Endothelial cell (in vitro differentiated cells): Measurements from ENCODE around the gene HMGCS1. TPM values are rescaled to one million over a fixed set of nuclear protein-coding genes. Genes with fewer than 3 reads are reported as not detected.
A peak's percentile ranks its signal among the peaks of the same experiment; 100 is the strongest.

ENCODE experiments used
- DNase-seq: peaks from one replicate; pipeline ENCODE4 v3.0.0; 2021; ENCODE audit warnings: low spot score
- H3K27ac Mint-ChIP-seq: one replicate; pipeline ENCODE4 v1.8.0; 2021; ENCODE audit warnings: mixed read lengths, inconsistent platforms; ENCODE audit not compliant: unreplicated experiment
- H3K27me3 Mint-ChIP-seq: one replicate; pipeline ENCODE4 v1.8.0; 2021; ENCODE audit warnings: mild to moderate bottlenecking, moderate library complexity, mixed read lengths, inconsistent platforms; ENCODE audit not compliant: unreplicated experiment
- H3K36me3 Mint-ChIP-seq: one replicate; pipeline ENCODE4 v1.8.0; 2021; ENCODE audit warnings: mild to moderate bottlenecking, low read depth, mixed read lengths, inconsistent platforms; ENCODE audit not compliant: unreplicated experiment
- H3K4me1 Mint-ChIP-seq: one replicate; pipeline ENCODE4 v1.8.0; 2021; ENCODE audit warnings: mild to moderate bottlenecking, mixed read lengths, inconsistent platforms; ENCODE audit not compliant: unreplicated experiment
- H3K4me3 Mint-ChIP-seq: one replicate; pipeline ENCODE4 v1.8.0; 2021; ENCODE audit warnings: mild to moderate bottlenecking, mixed read lengths, inconsistent platforms; ENCODE audit not compliant: unreplicated experiment
- H3K9me3 Mint-ChIP-seq: one replicate; pipeline ENCODE4 v1.8.0; 2021; ENCODE audit warnings: mixed read lengths, inconsistent platforms; ENCODE audit not compliant: unreplicated experiment
- CTCF ChIP-seq: fragments of 200-600 bp; sonication (generic); IDR thresholded peaks from one replicate; pipeline ENCODE4 v1.5.0; 2021; ENCODE audit warnings: antibody characterized with exemption; ENCODE audit not compliant: unreplicated experiment
- long read RNA-seq: library from polyadenylated mRNA; unstranded; transcript quantifications from one replicate; pipeline ENCODE4 v2.0.0, GENCODE V29; 2020; ENCODE audit not compliant: unreplicated experiment
- total RNA-seq: library from RNA; stranded (reverse); fragmentation: NEBNext Ultra II Directional; extraction: Animal tissue kit (Norgen Biotek cat#: 25700); gene quantifications from one replicate; pipeline ENCODE4 v1.2.1, GENCODE V29; 2021; ENCODE audit not compliant: unreplicated experiment

The HMGCS1 gene
- 192 TPM for total RNA-seq
- long read RNA-seq, partial matches to known transcripts: 3 of 21 reads
- long read RNA-seq, other reads (novel, unspliced or antisense): 17 of 21 reads

DNA sequence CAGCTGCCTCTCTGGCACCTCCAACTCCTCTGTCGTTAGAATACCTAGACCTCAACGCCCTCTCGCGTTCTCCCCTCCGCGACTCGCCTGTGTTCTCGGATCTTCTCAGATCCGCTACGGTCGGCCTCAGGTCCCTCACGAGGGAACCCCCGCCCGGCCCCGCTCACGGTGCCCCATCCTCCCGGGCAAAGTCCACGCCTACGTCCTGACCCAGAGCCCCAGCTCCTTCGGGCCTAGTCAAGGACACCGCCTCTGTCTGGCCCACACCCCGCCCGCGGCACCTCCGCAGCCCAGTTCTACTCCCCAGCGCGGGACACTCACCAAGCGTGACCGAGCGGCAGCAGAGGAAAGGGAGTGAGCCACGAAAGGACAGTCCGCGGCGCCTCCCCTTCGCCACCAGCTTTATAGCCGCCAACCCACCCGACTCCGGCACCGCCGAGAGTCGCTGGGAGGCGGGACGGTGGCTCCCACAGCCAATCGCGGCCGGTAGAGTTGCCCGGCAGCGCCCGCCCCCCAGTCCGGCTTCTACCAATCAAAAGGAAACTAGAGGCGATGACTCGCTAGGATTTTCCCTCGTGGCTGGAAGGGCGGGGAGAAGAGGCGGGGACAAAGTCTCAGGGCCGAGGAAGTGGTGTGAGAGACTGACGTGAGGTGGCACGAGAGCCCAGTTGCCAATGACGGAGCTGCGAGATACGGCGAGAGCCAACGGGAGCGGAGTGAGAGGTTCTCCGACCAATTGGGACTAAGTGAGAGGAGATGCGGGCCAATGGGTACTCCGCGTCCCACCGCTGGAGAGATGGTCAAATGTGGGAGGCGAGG is at the start of gene HMGCS1:
HMGCS1 (minus strand) TSS at position 378 of the 819 bp plus-strand sequence. CDS start 14,447 bp downstream, outside the sequence.
- Mint-ChIP-seq H3K27ac (peak within 1 kb of the TSS; percentile 98), H3K36me3 (peaks cover 11% of the 10 kb centered on the region), H3K27me3 (peaks cover 12% of the 10 kb centered on the region), H3K4me3 (peak within 1 kb of the TSS; percentile 100), H3K9me3 (peaks cover 4% of the 10 kb centered on the region), H3K4me1 (peaks cover 38% of the 10 kb centered on the region)
- TF ChIP-seq CTCF: no peak
- DNase-seq: peak; percentile 97

DNA sequence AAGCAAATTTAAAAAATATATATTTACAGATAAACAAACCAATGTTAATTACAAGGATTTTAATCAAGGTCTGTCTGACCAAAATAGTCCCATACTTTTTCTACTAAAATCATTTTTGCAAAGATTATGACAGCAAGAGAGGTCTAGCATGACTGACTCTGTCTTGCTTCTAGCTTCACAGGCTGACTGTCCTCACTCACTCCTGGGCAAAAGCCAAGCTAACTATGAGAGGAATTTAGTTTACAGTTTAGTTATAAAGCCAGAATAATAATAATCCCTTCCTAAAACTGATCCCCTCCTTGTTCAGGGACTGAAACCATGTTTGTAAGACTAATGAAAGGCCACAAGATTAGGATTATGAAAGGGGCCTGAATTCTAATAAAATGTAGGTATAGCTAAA is 45.5 kb upstream of the HMGCS1 start:
- H3K4me1 Mint-ChIP-seq: peaks cover 6% of the 10 kb centered on the region
- no peak overlapping the region for H3K4me3 Mint-ChIP-seq
- no peaks in the 10 kb centered on the region for H3K36me3 Mint-ChIP-seq
- no peak for DNase-seq
- TF ChIP-seq CTCF: no peak
- peaks cover 7% of the 10 kb centered on the region for H3K9me3 Mint-ChIP-seq
- no peak overlapping the region for H3K27ac Mint-ChIP-seq
- peaks cover 1% of the 10 kb centered on the region for H3K27me3 Mint-ChIP-seq

DNA sequence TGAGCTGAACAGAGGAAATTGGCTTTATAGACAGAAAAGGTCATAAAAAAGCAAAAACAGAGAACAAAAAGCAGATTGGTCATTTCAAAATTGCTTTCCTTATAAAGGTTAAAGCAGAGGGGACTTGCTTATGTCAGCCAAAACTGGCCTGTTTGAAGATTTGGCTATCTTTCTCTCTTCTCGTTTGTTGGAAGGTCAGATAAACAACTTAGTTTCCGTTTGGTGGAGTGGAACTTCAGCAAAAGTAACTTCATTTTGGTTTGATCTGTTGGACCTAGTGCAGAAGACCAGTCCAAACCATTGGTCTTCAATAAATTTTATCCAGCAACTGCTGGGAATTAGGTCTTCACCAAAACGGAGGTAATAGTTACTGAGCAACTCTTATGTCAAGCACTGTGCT is 45.1 kb upstream of the HMGCS1 start:
- TF ChIP-seq CTCF: no peak
- Mint-ChIP-seq H3K27me3 (peaks cover 1% of the 10 kb centered on the region), H3K27ac (no peak overlapping the region), H3K36me3 (no peaks in the 10 kb centered on the region), H3K4me1 (peaks cover 8% of the 10 kb centered on the region), H3K4me3 (no peak overlapping the region), H3K9me3 (peaks cover 7% of the 10 kb centered on the region)
- DNase-seq: no peak

DNA sequence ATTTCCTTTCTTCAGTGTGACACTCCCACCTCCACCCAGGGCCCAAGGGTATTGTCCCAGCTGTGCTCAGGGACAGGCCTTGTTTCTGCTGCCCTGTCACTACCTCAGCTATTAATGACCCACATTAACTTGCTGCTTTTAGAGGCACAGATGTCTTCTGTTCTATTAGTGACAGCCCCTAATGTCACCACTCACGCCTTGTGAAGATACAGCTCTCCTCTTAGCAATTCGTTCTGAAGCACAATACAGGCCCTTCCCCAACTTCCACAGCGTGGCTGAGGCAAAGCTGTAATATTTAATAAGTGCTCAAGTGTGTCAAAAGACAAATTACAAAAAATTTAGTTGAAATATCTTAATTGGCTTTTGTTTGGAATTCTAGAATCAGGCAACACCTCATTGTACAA is 44.7 kb upstream of the HMGCS1 start:
- H3K27me3 Mint-ChIP-seq: peaks cover 1% of the 10 kb centered on the region
- no peak overlapping the region for H3K27ac Mint-ChIP-seq
- DNase-seq: no peak
- no peak for TF ChIP-seq CTCF
- peaks cover 8% of the 10 kb centered on the region for H3K4me1 Mint-ChIP-seq
- H3K9me3 Mint-ChIP-seq: peaks cover 7% of the 10 kb centered on the region
- H3K4me3 Mint-ChIP-seq: no peak overlapping the region
- no peaks in the 10 kb centered on the region for H3K36me3 Mint-ChIP-seq

DNA sequence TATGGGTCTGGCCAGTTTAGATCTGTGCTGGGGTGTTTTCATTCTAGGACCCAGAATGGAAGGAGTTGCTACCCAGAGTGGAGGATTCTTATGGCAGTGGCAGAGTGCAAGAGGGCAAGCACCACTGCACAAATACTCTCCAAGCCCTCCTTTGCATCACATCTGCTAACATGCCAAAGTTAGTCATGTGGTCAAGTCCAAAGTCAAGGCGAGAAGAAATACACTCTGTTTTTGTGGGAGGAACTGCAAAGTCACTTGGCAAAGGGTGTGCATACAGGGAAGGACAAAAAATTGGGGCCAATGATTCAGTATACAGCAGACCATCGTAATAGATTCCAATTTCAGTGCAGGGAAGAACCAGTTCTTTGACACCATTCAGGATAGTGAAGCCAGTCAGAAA is 43.9 kb upstream of the HMGCS1 start:
- TF ChIP-seq CTCF: no peak
- no peaks in the 10 kb centered on the region for H3K36me3 Mint-ChIP-seq
- H3K9me3 Mint-ChIP-seq: peaks cover 7% of the 10 kb centered on the region
- no peak overlapping the region for H3K4me3 Mint-ChIP-seq
- H3K27ac Mint-ChIP-seq: no peak overlapping the region
- peaks cover 1% of the 10 kb centered on the region for H3K27me3 Mint-ChIP-seq
- peaks cover 8% of the 10 kb centered on the region for H3K4me1 Mint-ChIP-seq
- no peak for DNase-seq
